IMR-90 (cell line): Measurements from ENCODE around the gene DHDH. TPM values are rescaled to one million over a fixed set of nuclear protein-coding genes. Genes with fewer than 3 reads are reported as not detected.

ENCODE experiments used
- ATAC-seq: fragments of 200-7000 bp; cut with Tn5 transposase; 2 replicates; pipeline ENCODE4 v1.9.1; 2020; ENCODE audit warnings: low read depth, mild to moderate bottlenecking, moderate library complexity
- BruUV-seq: library from RNA; stranded (reverse); fragments of 400-500 nt; replicated peaks from 2 replicates; lab custom pipeline; 2021; lab: Mats Ljungman, UMichigan
- CTCF ChIA-PET: fragments of 300-600 bp; formaldehyde crosslinking; extraction: SDS; loops from one replicate; lab custom pipeline; 2021; ENCODE audit warnings: antibody characterized with exemption; lab: Yijun Ruan, JAX
- POLR2A ChIA-PET: fragments of 300-600 bp; sonication (Branson Sonifier 250); formaldehyde crosslinking; loops from one replicate; lab custom pipeline; 2022; ENCODE audit warnings: antibody characterized with exemption; ENCODE audit not compliant: unreplicated experiment; lab: Charles Lee
- DNase-seq: peaks from one replicate; pipeline ENCODE4 v3.0.0; 2013
- H2AFZ ChIP-seq: replicated peaks from 2 replicates; pipeline ENCODE3; 2013; ENCODE audit warnings: low read length, mild to moderate bottlenecking; ENCODE audit not compliant: poor library complexity
- H2AK5ac ChIP-seq: 2 replicates; pipeline ENCODE4 v1.6.1; 2013; ENCODE audit warnings: low read depth, low read length, inconsistent platforms
- H2AK9ac ChIP-seq: replicated peaks from 2 replicates; pipeline ENCODE3; 2013; ENCODE audit warnings: mild to moderate bottlenecking, low read depth, low read length, moderate library complexity; ENCODE audit not compliant: poor library complexity
- H2BK120ac ChIP-seq: 2 replicates; pipeline ENCODE4 v1.6.1; 2013; ENCODE audit warnings: low read depth, low read length, inconsistent platforms
- H2BK15ac ChIP-seq: 3 replicates; pipeline ENCODE4 v1.6.1; 2013; ENCODE audit warnings: low read depth, low read length, inconsistent platforms
- H2BK20ac ChIP-seq: 2 replicates; pipeline ENCODE4 v1.6.1; 2013; ENCODE audit warnings: low read depth, mild to moderate bottlenecking, inconsistent platforms, low read length, moderate library complexity
- H2BK5ac ChIP-seq: 2 replicates; pipeline ENCODE4 v1.6.1; 2013; ENCODE audit warnings: mild to moderate bottlenecking, low read depth, low read length, inconsistent platforms; ENCODE audit not compliant: poor library complexity, severe bottlenecking
- H3K14ac ChIP-seq: replicated peaks from 2 replicates; pipeline ENCODE4 v1.6.1; 2013; ENCODE audit warnings: low read depth, low read length, inconsistent platforms
- H3K18ac ChIP-seq: 2 replicates; pipeline ENCODE4 v1.6.1; 2013; ENCODE audit warnings: low read depth, low read length, control low read depth
- H3K23ac ChIP-seq: 2 replicates; pipeline ENCODE4 v1.6.1; 2013; ENCODE audit warnings: low read depth, low read length, inconsistent platforms
- H3K27ac ChIP-seq: 2 replicates; pipeline ENCODE4 v1.5.1; 2013; ENCODE audit warnings: mild to moderate bottlenecking, control low read depth, low read length; ENCODE audit not compliant: insufficient read depth
- H3K27me3 ChIP-seq: 2 replicates; pipeline ENCODE4 v1.6.1; 2013; ENCODE audit warnings: low read length; ENCODE audit not compliant: control insufficient read depth, insufficient read depth
- H3K36me3 ChIP-seq: 2 replicates; pipeline ENCODE4 v1.6.1; 2013; ENCODE audit warnings: low read length, mixed read lengths; ENCODE audit not compliant: control insufficient read depth, insufficient read depth
- H3K4ac ChIP-seq: 2 replicates; pipeline ENCODE4 v1.6.1; 2013; ENCODE audit warnings: low read depth, low read length, inconsistent platforms
- H3K4me1 ChIP-seq: 2 replicates; pipeline ENCODE4 v1.6.1; 2013; ENCODE audit warnings: low read length, mixed read lengths; ENCODE audit not compliant: control insufficient read depth, insufficient read depth
- H3K4me2 ChIP-seq: 2 replicates; pipeline ENCODE4 v1.6.1; 2013; ENCODE audit warnings: low read depth, mild to moderate bottlenecking, control low read depth, low read length, moderate library complexity
- H3K4me3 ChIP-seq: 2 replicates; pipeline ENCODE4 v1.5.1; 2013; ENCODE audit warnings: low read depth, mild to moderate bottlenecking, control low read depth, low read length, moderate library complexity; ENCODE audit not compliant: insufficient read depth
- H3K56ac ChIP-seq: 2 replicates; pipeline ENCODE4 v1.6.1; 2013; ENCODE audit warnings: low read length, inconsistent platforms; ENCODE audit not compliant: insufficient read depth; ENCODE audit errors: extremely low read depth
- H3K79me1 ChIP-seq, 2 experiments: 2 replicates each; pipeline ENCODE4 v1.6.1; 2013; ENCODE audit warnings: low read length in 2 of 2, inconsistent platforms in 1 of 2, low read depth in 1 of 2
- H3K9ac ChIP-seq: 2 replicates; pipeline ENCODE4 v1.6.1; 2013; ENCODE audit warnings: low read depth, low read length, control low read depth
- H3K9me1 ChIP-seq: 2 replicates; pipeline ENCODE4 v1.6.1; 2013; ENCODE audit warnings: low read length, inconsistent platforms; ENCODE audit not compliant: insufficient read depth
- H3K9me3 ChIP-seq: 2 replicates; pipeline ENCODE4 v1.6.1; 2013; ENCODE audit warnings: low read length; ENCODE audit not compliant: control insufficient read depth, insufficient read depth
- H4K20me1 ChIP-seq: 2 replicates; pipeline ENCODE4 v1.6.1; 2013; ENCODE audit warnings: low read length, inconsistent platforms; ENCODE audit not compliant: insufficient read depth
- H4K5ac ChIP-seq: 2 replicates; pipeline ENCODE4 v1.6.1; 2013; ENCODE audit warnings: mild to moderate bottlenecking, low read depth, low read length, control low read depth
- H4K8ac ChIP-seq, 2 experiments: 2 replicates each; pipeline ENCODE4 v1.6.1; 2013; ENCODE audit warnings: low read depth in 2 of 2, low read length in 2 of 2, control low read depth in 1 of 2, inconsistent platforms in 1 of 2
- H4K91ac ChIP-seq: 2 replicates; pipeline ENCODE4 v1.6.1; 2013; ENCODE audit warnings: low read depth, low read length, inconsistent platforms; ENCODE audit not compliant: insufficient read depth
- FOS ChIP-seq: fragments of 150-350 bp; IDR thresholded peaks from 2 replicates; pipeline ENCODE4 v1.6.1; 2016; ENCODE audit warnings: low read depth, low read length
- WGBS, 2 experiments: methylation state at CpG; one replicate each; pipeline versions ENCODE4 v1.1.5 to v1.1.7; 2013; ENCODE audit warnings: missing lambda C conversion rate in 2 of 2; ENCODE audit not compliant: insufficient read length in 1 of 2; ENCODE audit errors: extremely low coverage in 2 of 2; 5-methylcytosine and 5-hydroxymethylcytosine counted together
- dilution Hi-C: fragments of 300-500 bp; cut with HindIII; formaldehyde crosslinking; loops from one replicate; pipeline ENCODE4 v1.14.3; 2018; ENCODE audit warnings: low sequenced_read_pairs; ENCODE audit not compliant: unreplicated experiment
- in situ Hi-C: fragments of 300-500 bp; cut with MboI; formaldehyde crosslinking; loops from 3 replicates; pipeline ENCODE4 v1.14.3; 2019; ENCODE audit warnings: low sequenced_read_pairs, inconsistent platforms, mixed read lengths
- intact Hi-C: fragments of 100-400 bp; cut with micrococcal nuclease; formaldehyde crosslinking; loops from 2 replicates; pipeline ENCODE4 v1.10.0; 2022
- polyA plus RNA-seq, 3 experiments: library from polyadenylated mRNA; depleted of rRNA; stranded (reverse); fragments of >200 nt; gene quantifications; 2 replicates each; pipeline ENCODE4 v1.2.3, GENCODE V29; 2012; ENCODE audit warnings: low replicate concordance in 1 of 3
- total RNA-seq: library from RNA; depleted of rRNA; stranded (reverse); fragments of >200 nt; gene quantifications from 2 replicates; pipeline ENCODE4 v1.2.3, GENCODE V29; 2012

Gene DHDH
- total and polyA plus RNA-seq, 2 of the 4 experiments (the other 2 are of a cell fraction), result 0.36 to 0.53 TPM

GRCh38 chr19:48987323-48987722 is 53.8 kb downstream of the DHDH start:
- H2BK5ac ChIP-seq, result no peak overlapping the region
- H4K20me1 ChIP-seq, result peaks cover 24% of the 10 kb centered on the region
- no peak overlapping the region for H3K4me3 ChIP-seq
- H2BK15ac ChIP-seq, result no peak overlapping the region
- no peak overlapping the region for H2BK120ac ChIP-seq
- H3K79me1 ChIP-seq, result peaks cover 25 to 72% of the 10 kb centered on the region in 2 experiments
- no peak overlapping the region for H2AFZ ChIP-seq
- H3K23ac ChIP-seq, result no peak overlapping the region
- no peak overlapping the region for H2AK9ac ChIP-seq
- ATAC-seq (no peak), DNase-seq (no peak)
- no peak overlapping the region for H3K4ac ChIP-seq
- no peak overlapping the region for H4K8ac ChIP-seq
- dilution Hi-C loops, result no loop called here
- no peak overlapping the region for H3K4me2 ChIP-seq
- H3K14ac ChIP-seq, result no peak overlapping the region
- H3K9me3 ChIP-seq, result no peaks in the 10 kb centered on the region
- 100% methylated on average over 1 of the region's 7 CpGs; no CpG with 5 or more reads in 1 of the 2 experiments for WGBS, 2 experiments
- in situ Hi-C loops, result no loop called here
- no peak overlapping the region for H4K91ac ChIP-seq
- H3K36me3 ChIP-seq, result peaks cover 55% of the 10 kb centered on the region
- H3K18ac ChIP-seq, result no peak overlapping the region
- H4K5ac ChIP-seq, result no peak overlapping the region
- H3K4me1 ChIP-seq, result peaks cover 10% of the 10 kb centered on the region
- no peak overlapping the region for H2AK5ac ChIP-seq
- ChIA-PET CTCF (no interaction called here), POLR2A (no interaction called here)
- no peaks in the 10 kb centered on the region for H3K27me3 ChIP-seq
- TF ChIP-seq FOS, result no peak
- no TSS peak for BruUV-seq
- intact Hi-C loops, result no loop called here
- no peak overlapping the region for H3K27ac ChIP-seq
- peaks cover 13% of the 10 kb centered on the region for H3K9me1 ChIP-seq
- H3K56ac ChIP-seq, result no peak overlapping the region
- no peak overlapping the region for H3K9ac ChIP-seq
- no peak overlapping the region for H2BK20ac ChIP-seq
